ENCODE measurements around the gene KISS1R.

DNA sequence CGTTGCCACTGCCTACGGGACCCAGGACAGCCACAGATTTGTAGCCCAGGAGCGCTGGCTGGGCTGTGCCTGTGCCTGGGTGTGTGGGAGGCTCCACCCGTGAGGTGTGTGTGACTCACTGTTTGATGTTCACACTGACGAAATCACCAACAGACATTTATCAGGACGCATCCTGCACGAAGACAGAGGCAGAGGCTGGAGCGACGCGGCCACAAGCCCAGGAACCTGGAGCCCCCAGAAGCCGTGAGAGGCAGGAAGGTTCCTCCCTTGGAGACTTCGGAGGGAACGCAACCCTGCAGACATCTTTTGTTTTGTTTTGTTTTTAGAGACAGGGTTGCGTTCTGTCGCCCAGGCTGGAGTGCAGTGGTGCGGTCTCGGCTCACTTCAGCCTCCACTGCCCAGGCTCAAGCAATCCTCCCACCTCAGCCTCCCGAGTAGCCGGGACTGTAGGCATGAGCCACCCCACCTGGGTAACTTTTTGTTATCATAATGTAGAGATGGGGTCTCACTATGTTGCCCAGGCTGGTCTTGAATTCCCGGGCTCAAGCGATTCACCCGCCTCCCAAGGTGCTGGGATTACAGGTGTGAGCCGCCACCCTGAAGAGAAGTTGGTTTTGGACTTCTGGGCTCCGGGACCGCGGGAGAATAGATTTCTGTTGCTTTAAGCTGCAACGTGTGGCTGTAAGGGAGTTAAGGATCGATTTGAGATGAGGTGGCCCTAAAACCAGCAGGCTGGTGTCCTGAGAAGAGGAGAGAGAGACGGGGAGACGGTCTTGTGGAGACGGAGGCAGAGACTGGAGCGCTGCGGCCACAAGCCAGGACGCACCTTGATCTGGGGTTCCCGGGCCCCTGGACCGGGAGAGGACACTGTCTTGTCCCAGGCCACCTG, 42.1 kb downstream of the KISS1R start:
- TF ChIP-seq, protein P1, sequence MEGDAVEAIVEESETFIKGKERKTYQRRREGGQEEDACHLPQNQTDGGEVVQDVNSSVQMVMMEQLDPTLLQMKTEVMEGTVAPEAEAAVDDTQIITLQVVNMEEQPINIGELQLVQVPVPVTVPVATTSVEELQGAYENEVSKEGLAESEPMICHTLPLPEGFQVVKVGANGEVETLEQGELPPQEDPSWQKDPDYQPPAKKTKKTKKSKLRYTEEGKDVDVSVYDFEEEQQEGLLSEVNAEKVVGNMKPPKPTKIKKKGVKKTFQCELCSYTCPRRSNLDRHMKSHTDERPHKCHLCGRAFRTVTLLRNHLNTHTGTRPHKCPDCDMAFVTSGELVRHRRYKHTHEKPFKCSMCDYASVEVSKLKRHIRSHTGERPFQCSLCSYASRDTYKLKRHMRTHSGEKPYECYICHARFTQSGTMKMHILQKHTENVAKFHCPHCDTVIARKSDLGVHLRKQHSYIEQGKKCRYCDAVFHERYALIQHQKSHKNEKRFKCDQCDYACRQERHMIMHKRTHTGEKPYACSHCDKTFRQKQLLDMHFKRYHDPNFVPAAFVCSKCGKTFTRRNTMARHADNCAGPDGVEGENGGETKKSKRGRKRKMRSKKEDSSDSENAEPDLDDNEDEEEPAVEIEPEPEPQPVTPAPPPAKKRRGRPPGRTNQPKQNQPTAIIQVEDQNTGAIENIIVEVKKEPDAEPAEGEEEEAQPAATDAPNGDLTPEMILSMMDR (IDR thresholded peaks at IDR 0.05; ENCODE audit: low read length): no peak
- TF ChIP-seq EZH2 (IDR thresholded peaks at IDR 0.05; ENCODE audit: borderline replicate concordance, low read length): no peak
